Pulmonary artery endothelial cell (primary cell): ENCODE measurements around the gene SEPTIN5. TPM values are rescaled to one million over a fixed set of nuclear protein-coding genes. Genes with fewer than 3 reads are reported as not detected.
"Not testable (repeated sequence)": the region's sequence is repeated elsewhere in the genome, so short reads cannot be mapped to it uniquely, and the experiment has no call there.

Experiments
- DNase-seq: peaks from one replicate; pipeline ENCODE4 v3.0.0-alpha.2; 2011; ENCODE audit warnings: low read depth, low spot score
- total RNA-seq: library from RNA; depleted of rRNA; stranded (reverse); fragments of >200 nt; gene quantifications from 2 replicates; pipeline ENCODE4 v1.2.3, GENCODE V29; 2014

Gene SEPTIN5
- 11.1 and 11.8 TPM in 2 replicates for total RNA-seq

DNA sequence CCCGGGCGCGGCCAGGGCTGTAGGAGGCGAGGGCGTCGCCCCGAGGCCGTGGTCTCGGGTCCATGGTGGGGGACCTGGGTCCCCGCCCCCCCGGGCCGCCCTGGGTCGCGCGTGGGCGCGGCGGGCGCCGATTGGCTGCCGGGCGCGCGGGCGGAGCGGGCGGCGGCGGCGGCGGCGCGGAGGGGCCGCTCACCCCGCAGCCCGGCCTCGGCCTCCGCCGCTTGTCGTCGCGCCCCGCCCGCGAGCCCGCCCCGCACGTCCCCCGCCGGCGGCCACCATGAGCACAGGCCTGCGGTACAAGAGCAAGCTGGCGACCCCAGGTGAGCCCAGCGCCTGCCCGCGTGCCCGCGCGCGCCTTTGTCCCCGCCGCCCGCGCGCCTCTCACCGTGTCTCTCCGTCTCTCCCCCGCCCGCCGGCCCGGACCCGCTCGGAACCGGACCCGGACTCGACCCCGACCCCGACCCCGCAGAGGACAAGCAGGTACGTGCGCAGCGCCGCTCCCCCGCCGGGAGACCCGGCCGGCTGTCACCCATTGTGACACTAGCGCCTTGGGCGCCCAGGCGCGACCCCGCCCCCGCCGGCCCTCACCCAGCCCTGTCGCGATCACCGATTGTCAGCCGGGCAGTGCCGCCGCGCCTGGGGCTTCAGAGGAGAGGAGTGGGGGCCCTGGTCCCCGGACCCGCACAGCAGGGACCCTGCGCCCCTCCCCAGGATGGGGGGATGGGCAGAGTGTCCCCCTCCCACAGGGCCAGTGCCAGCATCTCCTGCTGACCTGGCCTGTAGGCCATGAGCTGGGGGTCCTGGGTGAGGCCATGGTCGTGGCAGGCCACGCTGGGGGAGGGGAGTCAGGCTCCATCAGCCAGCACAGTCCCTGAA is at the start of gene SEPTIN5:
Gene SEPTIN5 (plus strand): TSS at position 192 of the 876 bp plus-strand sequence. CDS start 86 bp downstream, at position 278.
- DNase-seq, result no peak

DNA sequence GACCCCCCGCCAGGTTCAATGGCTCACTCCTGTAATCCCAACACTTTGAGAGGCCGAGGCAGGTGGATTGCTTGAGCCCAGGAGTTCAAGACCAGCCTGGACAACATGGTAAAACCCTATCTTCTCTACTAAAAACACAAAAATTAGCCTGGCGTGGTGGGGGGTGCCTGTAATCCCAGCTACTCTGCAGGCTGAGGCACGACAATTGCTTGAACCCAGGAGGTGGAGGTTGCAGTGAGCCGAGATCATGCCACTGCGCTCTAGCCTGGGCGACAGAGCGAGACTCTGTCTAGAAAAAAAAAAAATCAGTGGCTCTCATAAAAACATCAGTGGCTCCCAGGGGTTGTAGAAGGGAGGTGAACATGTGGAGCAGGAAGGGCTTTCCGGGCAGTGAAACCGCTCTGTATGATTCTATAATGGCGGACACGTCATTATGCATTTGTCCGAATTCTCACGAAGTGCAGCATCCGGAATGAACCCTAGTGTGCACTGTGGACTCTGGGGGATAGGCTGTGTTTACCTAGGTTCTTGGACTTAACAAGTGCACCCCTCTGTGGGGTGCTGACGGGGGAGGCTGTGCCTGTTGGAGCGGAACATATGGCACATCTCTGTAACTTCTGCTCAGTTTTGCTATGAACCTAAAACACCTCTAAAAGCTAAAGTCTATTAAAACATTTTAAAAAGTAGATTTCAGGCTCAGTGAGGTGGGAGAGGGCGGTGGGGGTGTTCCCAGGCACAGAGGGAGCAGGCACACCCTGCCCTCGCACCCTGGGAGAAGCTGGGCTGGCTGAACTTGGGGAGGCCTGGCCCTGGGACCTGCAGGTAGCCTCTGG is 49.1 kb upstream of the SEPTIN5 start:
- DNase-seq, result no peak

DNA sequence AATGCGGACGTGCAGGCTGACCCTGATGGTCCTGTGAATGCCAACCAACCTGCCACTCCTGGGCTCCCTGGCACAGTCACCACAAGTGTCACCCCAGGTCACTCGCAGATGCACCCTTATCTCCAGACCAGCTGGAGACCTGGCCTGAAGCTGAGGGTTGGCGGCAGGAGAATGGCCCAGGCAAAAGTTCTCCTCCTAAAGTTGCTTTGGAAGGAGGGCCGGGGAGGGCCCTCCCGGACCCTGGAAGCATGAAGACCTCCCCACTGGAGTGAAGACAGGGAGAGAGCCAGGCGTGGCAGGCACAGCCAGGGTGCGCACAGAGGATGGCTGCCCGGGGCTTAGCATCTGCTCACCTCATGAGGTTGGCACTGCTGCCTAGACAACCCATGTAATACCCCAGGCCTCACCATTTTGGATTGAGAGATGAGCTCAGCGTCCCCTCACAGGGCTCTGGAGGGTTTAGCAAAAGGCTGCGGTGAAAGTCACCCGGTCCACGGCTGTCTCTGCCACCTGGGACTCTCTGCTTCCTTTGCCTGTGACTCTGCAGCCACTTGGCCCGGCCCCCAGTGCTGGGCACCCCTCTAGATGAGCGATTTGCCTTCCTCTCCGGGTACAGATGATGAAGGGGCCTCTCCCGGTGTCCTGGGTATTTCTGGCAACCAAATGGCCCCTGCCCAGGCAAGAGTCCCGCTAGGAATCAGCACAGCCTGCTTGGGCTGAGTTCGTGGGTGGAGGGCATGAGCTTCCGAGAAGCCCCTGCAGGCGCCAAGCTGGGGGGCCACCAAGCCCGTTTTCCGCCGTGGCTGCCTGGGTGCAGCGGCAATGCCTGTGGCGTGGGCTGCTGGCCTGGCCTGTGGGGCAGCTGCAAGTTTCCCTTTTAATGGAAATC is 48.3 kb upstream of the SEPTIN5 start:
- no peak for DNase-seq

DNA sequence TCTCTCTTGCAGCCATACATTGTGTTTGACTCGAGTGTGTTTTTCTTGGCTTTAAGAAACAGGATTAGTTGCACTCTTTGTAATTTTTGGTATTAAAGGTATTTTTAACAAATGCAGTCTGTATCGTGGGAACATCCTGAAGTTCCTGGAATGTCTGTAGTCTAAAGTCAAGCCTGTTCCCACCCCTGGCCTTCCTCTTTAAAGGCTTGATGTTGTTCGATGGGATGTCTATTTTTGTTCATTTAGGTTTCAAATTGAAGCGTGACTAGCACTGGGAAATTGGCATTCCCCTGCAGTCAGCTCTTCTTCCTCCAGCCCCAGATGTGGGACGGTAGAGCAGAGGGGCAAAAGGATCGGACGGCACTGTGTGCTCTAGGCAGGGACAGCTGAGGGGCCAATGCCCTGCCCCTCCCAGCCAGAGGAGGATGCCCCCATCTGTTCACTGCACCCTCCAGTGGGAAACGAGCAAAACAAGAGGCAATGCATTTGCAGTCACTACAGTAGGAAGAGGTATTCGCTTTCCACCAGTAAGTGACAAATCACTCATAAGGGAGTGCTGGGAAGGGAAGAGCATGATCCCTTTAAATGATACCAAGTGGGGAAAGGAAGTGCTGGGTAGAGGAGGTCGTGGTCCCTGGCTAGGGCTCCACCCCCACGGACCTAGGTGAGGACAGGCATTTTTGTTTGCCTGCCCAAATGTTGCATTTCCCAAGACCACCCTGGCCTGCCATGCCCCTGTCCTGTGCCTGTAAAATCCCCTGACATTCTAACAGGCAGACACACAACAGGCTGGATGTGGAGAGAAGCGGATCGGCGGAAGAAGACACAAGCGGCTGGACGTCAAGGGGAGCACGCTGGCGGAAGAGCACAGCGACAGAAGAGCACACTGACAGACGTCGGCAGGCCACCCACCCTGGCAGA is 47.4 kb upstream of the SEPTIN5 start:
- peak; percentile 33 for DNase-seq

DNA sequence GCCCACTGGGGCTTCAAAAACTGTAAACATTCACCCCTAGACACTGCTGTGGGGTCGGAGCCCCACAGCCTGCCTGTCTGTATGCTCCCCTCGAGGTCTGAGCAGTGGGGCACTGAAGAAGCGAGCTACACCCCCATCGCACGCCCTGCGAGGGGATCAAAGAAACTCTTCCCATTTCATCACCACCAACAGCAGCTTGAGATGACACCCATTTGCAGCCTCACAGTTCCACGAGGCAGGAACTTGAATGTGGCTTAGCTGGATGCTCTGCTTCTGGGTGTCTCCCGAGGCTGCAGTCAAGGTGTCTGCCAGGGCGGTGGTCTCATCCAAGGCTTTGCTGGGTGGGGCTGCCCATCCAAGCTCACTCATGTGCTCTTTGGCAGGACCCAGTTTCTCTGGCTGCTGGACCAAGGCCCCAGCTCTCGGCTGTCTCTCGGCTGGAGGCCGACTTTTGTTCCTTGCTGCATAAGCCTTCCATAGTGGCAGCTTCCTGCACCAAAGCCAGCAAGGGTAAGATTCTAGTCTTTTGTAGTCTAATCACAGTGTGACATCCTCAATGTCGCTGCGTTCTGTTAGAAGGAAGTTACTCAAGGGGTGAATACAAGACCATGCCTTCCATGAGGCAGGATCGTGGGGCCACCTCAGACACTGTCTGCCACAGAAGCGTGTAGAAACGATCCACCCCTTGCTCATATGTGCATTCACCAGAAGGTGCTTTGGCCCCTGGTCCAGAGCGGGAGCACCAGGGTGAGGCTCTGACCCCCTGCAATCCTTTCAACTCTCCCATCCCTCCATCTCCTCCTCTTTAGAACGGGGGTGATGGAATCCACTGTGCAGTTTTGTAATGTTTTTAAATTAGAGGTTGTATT is 46.2 kb upstream of the SEPTIN5 start:
- no peak for DNase-seq

DNA sequence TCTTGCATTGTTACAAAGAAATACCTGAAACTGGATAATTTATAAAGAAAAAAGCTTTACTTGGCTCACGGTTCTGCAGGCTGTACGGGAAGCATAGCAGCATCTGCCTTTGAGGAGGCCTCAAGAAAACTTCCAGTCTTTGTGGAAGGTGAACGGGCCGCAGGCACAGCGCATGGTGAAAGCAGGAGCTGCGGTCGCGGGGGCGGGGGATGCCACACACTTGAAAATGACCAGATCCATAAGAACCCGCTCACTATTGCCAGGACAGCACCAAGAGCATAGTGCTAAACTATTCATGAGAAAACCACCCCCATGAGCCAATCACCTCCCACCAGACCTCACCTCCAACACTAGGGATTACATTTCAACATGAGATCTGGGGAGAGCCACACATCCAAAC is 45.6 kb upstream of the SEPTIN5 start:
- DNase-seq, result no peak

DNA sequence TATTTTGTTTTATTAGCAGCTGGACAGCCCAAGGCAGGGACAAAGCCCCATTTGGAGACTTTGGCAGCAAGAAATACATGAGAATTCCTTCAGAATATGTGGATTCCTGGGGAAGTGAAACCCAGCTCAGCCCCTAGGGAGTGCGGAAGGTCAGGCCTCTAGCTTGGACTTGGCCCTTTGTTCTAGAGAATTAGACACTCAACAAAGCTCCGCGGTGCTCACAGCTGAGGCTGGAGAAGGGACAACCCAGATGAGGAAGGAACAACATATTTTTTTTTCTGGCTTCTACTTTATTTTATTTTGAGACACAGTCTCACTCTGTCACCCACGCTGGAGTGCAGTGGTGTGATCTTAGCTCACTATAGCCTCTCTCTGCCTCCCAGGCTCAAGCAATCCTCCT is 44.7 kb upstream of the SEPTIN5 start:
- no peak for DNase-seq

DNA sequence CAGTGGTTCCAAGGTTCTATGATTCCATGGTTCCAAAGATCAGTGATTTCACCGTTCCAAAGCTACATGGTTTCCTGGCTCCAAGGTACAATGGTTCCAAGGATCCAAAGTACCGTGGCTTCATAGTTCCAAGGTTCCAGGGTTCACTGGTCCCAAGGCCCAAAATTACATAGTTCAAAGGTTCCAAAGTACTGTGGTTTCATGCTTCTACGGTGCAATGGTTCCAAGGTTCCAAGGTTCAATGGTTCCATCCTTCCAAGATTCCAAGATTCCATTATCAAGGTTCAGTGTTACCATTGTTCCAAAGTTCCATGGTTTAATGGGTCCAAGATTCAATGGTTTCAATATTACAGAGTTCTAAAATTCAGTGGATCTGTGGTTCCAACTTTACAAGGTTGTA is 43.0 kb upstream of the SEPTIN5 start:
- no peak for DNase-seq

DNA sequence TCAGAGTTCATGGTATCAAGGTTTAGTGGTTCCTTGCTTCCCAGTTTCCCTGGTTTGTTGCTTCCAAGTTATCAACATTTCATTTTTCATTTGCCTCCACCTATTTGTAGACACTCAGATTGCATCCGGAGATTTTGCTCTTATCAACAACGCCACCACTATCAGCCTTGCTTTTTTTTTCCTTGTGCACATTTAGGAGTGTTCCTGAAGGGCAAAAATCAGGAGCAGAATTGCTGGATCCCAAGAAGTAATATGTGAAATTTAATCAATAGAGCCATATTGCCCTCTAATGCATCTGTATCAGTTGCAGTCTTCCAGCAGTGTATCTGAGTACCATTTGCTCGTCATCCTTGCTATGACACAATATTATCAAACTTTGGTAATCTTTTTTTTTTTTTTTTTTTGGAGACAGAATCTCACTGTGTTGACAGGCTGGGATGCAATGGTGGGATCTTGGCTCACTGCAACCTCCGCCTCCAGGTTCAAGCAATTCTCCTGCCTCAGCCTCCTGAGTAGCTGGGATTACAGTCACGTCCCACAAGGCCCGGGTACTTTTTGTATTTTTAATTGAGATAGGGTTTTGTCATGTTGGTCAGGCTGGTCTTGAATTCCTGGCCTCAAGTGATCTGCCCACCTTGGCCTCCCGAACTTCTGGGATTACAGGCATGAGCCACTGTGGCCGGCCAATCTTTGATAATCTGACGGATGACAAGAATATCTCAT is 42.1 kb upstream of the SEPTIN5 start:
- DNase-seq, result no peak

DNA sequence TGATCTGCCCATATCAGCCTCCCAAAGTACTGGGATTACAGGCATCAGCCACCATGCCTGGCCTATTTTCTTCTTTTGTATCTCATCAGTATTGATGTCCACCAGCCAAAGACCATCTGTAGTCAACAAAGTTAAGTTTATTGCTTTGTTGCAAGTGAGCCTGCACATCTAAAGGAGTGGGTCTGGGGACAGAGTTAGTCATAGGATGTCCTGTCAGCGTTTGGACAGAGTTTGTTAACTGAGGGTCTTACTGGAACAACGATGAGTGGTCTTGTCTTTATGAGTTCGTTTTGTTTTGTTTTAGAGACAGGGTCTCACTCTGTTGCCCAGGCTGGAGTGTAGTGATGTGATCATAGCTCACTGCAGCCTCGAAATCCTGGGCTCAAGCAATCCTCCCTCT is 40.6 kb upstream of the SEPTIN5 start:
- DNase-seq, result no peak

DNA sequence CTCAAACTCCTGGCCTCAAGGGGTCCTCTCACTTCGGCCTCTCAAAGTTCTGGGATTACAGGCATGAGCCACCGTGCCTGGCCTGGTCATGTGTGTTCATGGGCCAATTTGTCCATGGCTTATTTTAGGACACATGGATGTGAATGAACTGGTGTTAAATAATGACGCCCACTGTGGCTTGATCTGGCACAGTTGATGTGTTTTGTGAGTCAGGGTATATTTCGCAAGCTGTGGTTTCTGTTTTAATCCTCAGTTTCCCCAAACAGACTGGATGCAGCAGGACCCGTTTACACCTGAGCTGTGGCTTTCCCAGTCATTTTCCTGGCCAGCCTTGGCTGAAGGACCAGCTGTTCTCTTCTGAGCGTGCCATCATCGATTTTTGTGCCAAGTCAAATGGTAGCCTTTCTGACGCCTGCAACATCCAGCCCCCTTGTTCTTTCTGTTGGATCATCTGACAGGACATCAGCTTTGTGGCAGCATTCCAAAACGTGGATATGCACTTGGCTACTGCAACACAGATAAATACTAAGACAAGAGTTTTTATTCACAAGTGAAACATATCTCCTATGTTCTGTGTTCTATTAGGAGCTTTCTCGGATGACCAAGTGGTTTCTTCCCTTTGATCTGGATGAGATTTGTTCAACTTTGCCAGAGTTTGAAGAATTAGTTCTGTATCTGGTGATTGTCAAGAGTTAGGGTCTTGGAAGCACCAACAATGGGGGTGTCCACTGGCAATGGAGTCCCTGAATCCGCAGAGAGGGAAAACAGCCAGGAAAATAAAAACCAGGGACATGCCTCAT is 40.0 kb upstream of the SEPTIN5 start:
- DNase-seq, result no peak

DNA sequence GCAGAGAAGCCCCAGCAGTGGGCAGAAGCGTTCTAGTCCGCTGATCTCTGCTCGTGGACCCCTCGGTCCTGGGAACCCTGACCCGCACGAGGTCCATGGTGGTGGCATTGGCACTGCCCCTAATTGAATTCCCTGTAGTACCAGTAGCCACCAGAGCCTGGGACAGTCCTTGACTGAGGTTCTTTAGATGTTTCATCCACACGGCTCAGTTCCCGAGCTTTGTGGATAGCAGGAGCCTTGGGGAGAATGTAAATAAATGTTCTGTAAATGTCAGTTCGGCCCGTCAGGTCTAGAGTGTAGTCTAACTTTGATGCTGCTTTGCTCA is 39.4 kb upstream of the SEPTIN5 start:
- no peak for DNase-seq

DNA sequence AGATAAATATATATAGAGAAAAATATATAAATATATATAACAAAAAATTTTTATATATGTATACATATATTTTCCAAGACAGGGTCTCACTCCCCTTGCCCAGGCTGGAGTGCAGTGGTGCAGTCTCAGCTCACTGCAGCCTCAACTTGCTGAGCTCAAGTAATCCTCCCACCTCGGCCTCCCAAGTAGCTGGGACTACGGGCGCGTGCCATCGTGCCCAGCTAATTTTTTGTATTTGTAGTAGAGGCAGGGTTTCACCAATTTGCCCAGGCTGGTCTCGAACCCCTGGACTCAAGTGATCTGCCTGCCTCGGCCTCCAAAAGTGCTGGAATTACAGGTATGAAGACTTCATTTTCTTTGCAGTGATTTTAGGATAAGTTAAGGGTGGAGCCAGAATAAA is 38.9 kb upstream of the SEPTIN5 start:
- no peak for DNase-seq

DNA sequence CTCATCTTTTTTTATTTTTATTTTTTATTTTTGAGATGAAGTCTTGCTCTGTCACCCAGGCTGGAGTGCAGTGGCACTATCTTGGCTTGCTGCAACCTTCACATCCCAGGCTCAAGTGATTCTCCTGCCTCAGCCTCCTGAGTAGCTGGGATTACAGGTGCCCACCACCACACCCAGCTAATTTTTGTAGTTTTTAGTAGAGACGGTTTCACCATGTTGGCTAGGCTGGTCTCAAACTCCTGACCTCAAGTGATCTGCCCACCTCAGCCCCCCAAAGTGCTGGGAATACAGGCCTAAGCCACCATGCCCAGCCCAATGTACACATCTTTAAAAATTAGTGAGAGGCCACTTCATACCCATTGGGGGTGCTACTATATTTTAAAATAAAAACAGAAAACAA is 37.9 kb upstream of the SEPTIN5 start:
- DNase-seq, result not testable (repeated sequence)

DNA sequence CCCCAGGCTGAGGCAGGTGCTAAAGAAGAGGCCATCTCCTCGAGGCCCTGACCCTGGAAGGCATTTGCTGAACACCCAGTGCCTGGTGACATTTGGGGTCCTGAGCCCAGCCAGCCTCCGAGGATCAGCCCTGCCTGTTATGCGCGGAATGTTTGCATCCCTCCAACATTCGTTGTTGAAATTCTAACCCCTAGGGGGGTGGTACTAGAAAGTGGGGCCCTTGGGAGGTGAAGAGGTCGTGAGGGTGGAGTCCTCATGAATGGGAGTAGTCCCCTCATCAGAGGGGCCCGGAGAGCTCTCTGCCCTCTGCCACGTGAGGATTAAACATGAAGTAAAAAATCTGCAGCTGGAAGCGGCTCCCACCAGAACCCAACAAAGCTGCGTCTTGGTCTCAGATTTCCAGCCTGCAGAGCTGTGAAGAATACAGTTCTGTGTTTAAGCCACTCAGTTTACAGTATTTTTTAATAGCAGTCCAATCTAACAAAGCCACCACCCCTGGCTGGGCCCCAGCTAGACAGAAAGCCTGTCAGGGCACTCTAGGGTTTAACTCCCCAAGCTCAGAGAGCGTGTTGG is 35.3 kb upstream of the SEPTIN5 start:
- DNase-seq, result no peak

DNA sequence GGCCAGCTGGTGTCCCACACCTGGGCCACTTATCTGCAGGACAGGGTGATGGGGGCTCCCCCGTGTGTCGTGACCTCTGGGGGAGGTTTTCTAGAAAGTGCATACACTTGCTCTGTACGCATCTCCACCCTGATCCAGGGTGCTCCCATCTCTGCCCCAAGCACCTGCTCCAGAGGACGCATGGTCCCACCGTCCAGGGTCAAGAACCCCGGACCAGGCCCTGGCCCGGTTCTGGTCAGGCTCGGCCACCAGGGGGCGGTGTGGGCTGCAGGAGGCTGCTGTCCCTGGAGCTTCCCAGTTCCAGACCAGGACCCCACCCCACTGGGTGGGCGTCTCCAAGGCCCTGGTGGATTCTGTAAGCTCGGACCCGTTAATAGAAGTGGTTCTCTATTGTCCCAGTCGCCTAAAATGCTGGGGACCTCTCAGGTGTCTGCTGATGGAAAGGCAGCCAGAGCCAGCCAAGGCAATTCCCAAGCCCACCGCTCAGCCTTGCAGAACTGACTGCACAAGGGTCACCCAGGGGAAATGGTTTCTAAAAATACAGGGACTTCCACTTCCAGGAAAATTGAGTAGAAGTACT is 34.7 kb upstream of the SEPTIN5 start:
- DNase-seq, result no peak

DNA sequence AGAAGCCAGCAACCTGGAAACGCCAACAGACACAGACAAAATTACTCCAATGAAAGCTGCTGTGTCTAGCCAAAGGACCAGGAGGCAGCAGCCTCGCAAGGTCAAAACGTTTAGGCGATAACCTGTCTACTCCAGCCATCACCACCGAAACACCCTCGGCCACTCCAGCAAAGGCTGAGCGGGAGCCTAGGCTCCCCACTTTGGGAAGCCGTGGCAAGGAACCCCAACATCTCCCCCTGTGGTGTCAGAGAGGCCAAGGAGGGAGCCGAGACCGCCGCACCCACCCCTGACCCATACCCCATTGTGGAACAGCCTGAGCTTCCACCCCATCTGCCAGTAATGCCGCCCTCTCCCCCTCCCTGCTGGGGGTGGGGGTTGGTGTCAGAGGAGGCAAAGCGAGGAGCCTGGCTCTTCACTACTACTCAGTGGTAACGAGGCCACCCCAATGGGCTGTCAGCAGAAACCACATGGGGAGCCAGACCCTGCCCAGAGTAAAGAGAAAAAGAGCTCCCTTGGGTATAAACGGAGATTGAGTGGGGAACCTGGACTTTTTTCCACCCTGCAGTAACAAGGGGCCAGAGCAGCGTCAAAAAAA is 33.9 kb upstream of the SEPTIN5 start:
- no peak for DNase-seq
